ENCODE data around the gene ZSCAN30.

- TF ChIP-seq ZNF274 (IDR thresholded peaks at IDR 0.05; ENCODE audit: low read depth, low read length) = no peak
- no peak for TF ChIP-seq YY1 (IDR thresholded peaks at IDR 0.05; ENCODE audit: insufficient read depth, insufficient read length)
- no peak for TF ChIP-seq SUZ12 (IDR thresholded peaks at IDR 0.05; ENCODE audit: extremely low read depth, insufficient read depth, insufficient read length)
Observed at GRCh38 chr18:35322486-35323458, 32.7 kb upstream of the ZSCAN30 start.

All from NT2/D1 (cell line).